Ramos (cell line): ENCODE results near the gene BLOC1S5.
"Not testable (repeated sequence)": the region's sequence is repeated elsewhere in the genome, so short reads cannot be mapped to it uniquely, and the experiment has no call there.

Experiments used
- in situ Hi-C: fragments of 300-500 bp; cut with MboI; formaldehyde crosslinking; loops from one replicate; pipeline ENCODE4 v1.14.3; 2022; ENCODE audit warnings: low sequenced_read_pairs; ENCODE audit not compliant: unreplicated experiment

BLOC1S5 gene

GRCh38 chr6:7999201-7999600, 65.0 kb downstream of the BLOC1S5 start:
- in situ Hi-C loops, result no loop called here

GRCh38 chr6:7998103-7998725, 66.0 kb downstream of the BLOC1S5 start:
- in situ Hi-C loops, result no loop called here

GRCh38 chr6:7997286-7997685, 66.9 kb downstream of the BLOC1S5 start:
- in situ Hi-C loops, result no loop called here

- in situ Hi-C loops, result no loop called here
Observed at GRCh38 chr6:7996538-7997111, 67.6 kb downstream of the BLOC1S5 start.

GRCh38 chr6:7993952-7994351, 70.2 kb downstream of the BLOC1S5 start:
- in situ Hi-C loops, result loop anchor here (5.0 kb wide), 1 partner anchor 272 kb away; no protein-coding TSS in a partner anchor

- in situ Hi-C loops, result loop anchor here (5.0 kb wide), 1 partner anchor 271 kb away; no protein-coding TSS in a partner anchor
Observed at GRCh38 chr6:7993399-7993798, 70.8 kb downstream of the BLOC1S5 start.

- in situ Hi-C loops, result loop anchor here (5.0 kb wide), 1 partner anchor 270 kb away; no protein-coding TSS in a partner anchor
Observed at GRCh38 chr6:7992002-7992815, 72.0 kb downstream of the BLOC1S5 start.

- in situ Hi-C loops, result loop anchor here (5.0 kb wide), 1 partner anchor 269 kb away; no protein-coding TSS in a partner anchor
Observed at GRCh38 chr6:7991536-7991935, 72.7 kb downstream of the BLOC1S5 start.

GRCh38 chr6:7986219-7986618, 78.0 kb downstream of the BLOC1S5 start:
- in situ Hi-C loops, result loop anchor here (5.0 kb wide), 1 partner anchor 89 kb away; no protein-coding TSS in a partner anchor

GRCh38 chr6:7983967-7984366, 80.2 kb downstream of the BLOC1S5 start:
- in situ Hi-C loops, result not testable (repeated sequence)

- in situ Hi-C loops, result no loop called here
Observed at GRCh38 chr6:7979831-7980230, 84.4 kb downstream of the BLOC1S5 start.

GRCh38 chr6:7978736-7979135, 85.5 kb downstream of the BLOC1S5 start:
- in situ Hi-C loops, result no loop called here

GRCh38 chr6:7976485-7977056, 87.6 kb downstream of the BLOC1S5 start:
- in situ Hi-C loops, result no loop called here

GRCh38 chr6:7975764-7976146, 88.4 kb downstream of the BLOC1S5 start:
- in situ Hi-C loops, result no loop called here

- in situ Hi-C loops, result no loop called here
Observed at GRCh38 chr6:7974938-7975763, 89.0 kb downstream of the BLOC1S5 start.

- in situ Hi-C loops, result no loop called here
Observed at GRCh38 chr6:7974565-7974937, 89.6 kb downstream of the BLOC1S5 start.

- in situ Hi-C loops, result no loop called here
Observed at GRCh38 chr6:7973584-7973983, 90.6 kb downstream of the BLOC1S5 start.

- in situ Hi-C loops, result no loop called here
Observed at GRCh38 chr6:7971499-7971898, 92.7 kb downstream of the BLOC1S5 start.

- in situ Hi-C loops, result no loop called here
Observed at GRCh38 chr6:7970616-7971015, 93.6 kb downstream of the BLOC1S5 start.
